Neutrophil (primary cell): ENCODE results near the gene PDLIM7.

Experiments
- H3K27ac ChIP-seq: fragments of 200-600 bp; sonication (generic); 2 replicates; pipeline ENCODE4 v1.5.1; 2016; ENCODE audit warnings: mild to moderate bottlenecking, moderate library complexity
- H3K27me3 ChIP-seq: fragments of 200-600 bp; sonication (generic); 2 replicates; pipeline ENCODE4 v1.6.0; 2016; ENCODE audit warnings: mild to moderate bottlenecking
- H3K36me3 ChIP-seq: fragments of 200-600 bp; sonication (generic); 2 replicates; pipeline ENCODE4 v1.5.1; 2017
- H3K4me1 ChIP-seq, 2 experiments: fragments of 200-600 bp in 1 of 2; sonication (generic) in 1 of 2; 1 replicate in 1 of 2; 2 replicates in 1 of 2; pipeline versions ENCODE4 v1.5.1 to v1.6.1; 2013 to 2016; ENCODE audit warnings: low read depth in 1 of 2, low read length in 1 of 2, mild to moderate bottlenecking in 1 of 2, moderate library complexity in 1 of 2; ENCODE audit not compliant: control insufficient read depth in 1 of 2, insufficient read depth in 1 of 2
- H3K4me3 ChIP-seq, 2 experiments: fragments of 200-600 bp in 1 of 2; sonication (generic) in 1 of 2; 1 replicate in 1 of 2; 2 replicates in 1 of 2; pipeline ENCODE4 v1.5.1; 2013 to 2016; ENCODE audit warnings: low read depth in 1 of 2, low read length in 1 of 2, mild to moderate bottlenecking in 1 of 2, moderate library complexity in 1 of 2
- H3K9me3 ChIP-seq: fragments of 200-600 bp; sonication (generic); 2 replicates; pipeline ENCODE4 v1.5.1; 2016
- TF ChIP-seq, protein P1 (sequence below): fragments of 200-600 bp; sonication (generic); IDR thresholded peaks from 2 replicates; pipeline ENCODE4 v1.5.1; 2016; ENCODE audit warnings: antibody characterized with exemption

PDLIM7 gene

DNA sequence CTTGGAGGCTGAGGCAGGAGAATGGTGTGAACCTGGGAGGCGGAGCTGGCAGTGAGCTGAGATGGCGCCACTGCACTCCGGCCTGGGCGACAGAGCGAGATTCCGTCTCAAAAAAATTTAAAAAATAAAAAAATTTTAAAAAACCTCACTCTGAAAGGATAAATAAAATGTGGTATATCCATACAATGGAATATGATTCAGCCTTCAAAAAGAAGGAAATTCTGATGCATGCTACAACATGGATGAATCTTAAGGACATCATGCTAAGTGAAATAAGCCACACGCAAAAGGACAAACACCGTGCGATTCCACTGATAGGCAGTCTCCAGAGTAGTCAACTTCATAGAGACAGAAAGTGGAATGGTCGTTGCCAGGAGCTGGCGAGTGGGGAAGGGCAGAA, 32.4 kb downstream of the PDLIM7 start:
- no peaks in the 10 kb centered on the region for H3K9me3 ChIP-seq
- no peak overlapping the region for H3K4me3 ChIP-seq
- no peak overlapping the region for H3K27ac ChIP-seq
- peaks cover 8% of the 10 kb centered on the region for H3K27me3 ChIP-seq
- H3K4me1 ChIP-seq: peaks cover 35 to 37% of the 10 kb centered on the region in 2 experiments
- TF ChIP-seq, protein P1, sequence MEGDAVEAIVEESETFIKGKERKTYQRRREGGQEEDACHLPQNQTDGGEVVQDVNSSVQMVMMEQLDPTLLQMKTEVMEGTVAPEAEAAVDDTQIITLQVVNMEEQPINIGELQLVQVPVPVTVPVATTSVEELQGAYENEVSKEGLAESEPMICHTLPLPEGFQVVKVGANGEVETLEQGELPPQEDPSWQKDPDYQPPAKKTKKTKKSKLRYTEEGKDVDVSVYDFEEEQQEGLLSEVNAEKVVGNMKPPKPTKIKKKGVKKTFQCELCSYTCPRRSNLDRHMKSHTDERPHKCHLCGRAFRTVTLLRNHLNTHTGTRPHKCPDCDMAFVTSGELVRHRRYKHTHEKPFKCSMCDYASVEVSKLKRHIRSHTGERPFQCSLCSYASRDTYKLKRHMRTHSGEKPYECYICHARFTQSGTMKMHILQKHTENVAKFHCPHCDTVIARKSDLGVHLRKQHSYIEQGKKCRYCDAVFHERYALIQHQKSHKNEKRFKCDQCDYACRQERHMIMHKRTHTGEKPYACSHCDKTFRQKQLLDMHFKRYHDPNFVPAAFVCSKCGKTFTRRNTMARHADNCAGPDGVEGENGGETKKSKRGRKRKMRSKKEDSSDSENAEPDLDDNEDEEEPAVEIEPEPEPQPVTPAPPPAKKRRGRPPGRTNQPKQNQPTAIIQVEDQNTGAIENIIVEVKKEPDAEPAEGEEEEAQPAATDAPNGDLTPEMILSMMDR: no peak
- H3K36me3 ChIP-seq: peaks cover 5% of the 10 kb centered on the region

DNA sequence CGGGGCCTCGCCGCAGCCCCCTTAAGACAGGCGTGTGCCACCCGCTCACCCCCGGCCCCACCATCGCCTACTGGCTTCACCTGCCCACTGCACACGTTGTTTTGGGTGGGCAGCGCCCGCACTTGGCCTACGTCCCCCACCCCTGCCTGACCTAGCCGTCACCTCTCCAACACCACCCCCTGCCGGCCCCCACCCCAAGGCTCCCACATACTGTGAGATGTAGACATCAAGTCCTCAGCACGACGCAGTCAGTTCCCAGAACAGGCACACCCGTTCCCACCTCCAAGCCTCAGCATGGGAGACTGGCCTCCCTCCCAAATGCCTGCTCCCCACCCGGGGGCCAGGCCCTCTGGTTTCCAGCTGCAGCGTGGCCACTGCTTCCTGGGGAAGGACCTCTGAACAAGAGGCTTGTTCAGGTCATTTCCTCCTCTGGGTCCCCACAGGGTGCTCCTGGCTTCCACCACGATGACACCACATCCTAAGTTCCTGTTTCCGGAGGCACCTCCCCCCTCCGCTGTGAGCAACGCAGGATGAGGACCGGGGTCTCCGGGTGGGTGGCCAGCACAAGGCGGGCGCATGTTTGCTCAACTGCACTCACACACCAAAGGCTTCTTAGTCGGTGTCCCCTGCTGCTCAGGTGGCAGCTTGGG, 35.3 kb downstream of the PDLIM7 start:
- peaks cover 47 to 49% of the 10 kb centered on the region in 2 experiments for H3K4me1 ChIP-seq
- H3K9me3 ChIP-seq: no peaks in the 10 kb centered on the region
- TF ChIP-seq, protein P1: peak; percentile 50
- no peaks in the 10 kb centered on the region for H3K27me3 ChIP-seq
- peak overlapping the region; percentile 42 to 52 for H3K4me3 ChIP-seq
- H3K36me3 ChIP-seq: peaks cover 34% of the 10 kb centered on the region
- peak overlapping the region; percentile 94 for H3K27ac ChIP-seq

- TF ChIP-seq, protein P1: no peak
Observed at GRCh38 chr5:177459819-177460628, 37.4 kb downstream of the PDLIM7 start.

GRCh38 chr5:177459357-177459756, 38.0 kb downstream of the PDLIM7 start:
- Histone ChIP-seq H3K27ac (no peak overlapping the region), H3K9me3 (no peaks in the 10 kb centered on the region), H3K4me1 (peaks cover 66 to 74% of the 10 kb centered on the region in 2 experiments), H3K36me3 (peaks cover 37% of the 10 kb centered on the region), H3K27me3 (no peaks in the 10 kb centered on the region), H3K4me3 (no peak overlapping the region)
- TF ChIP-seq, protein P1: no peak

More at GRCh38 chr5:177459819-177460628, 37.4 kb downstream of the PDLIM7 start:
- Histone ChIP-seq H3K4me1 (peaks cover 63 to 68% of the 10 kb centered on the region in 2 experiments), H3K4me3 (no peak overlapping the region), H3K9me3 (no peaks in the 10 kb centered on the region), H3K36me3 (peaks cover 37% of the 10 kb centered on the region), H3K27ac (no peak overlapping the region), H3K27me3 (no peaks in the 10 kb centered on the region)

- no peak overlapping the region for H3K4me3 ChIP-seq
- TF ChIP-seq, protein P1: no peak
- H3K9me3 ChIP-seq: no peaks in the 10 kb centered on the region
- H3K4me1 ChIP-seq: peaks cover 70 to 78% of the 10 kb centered on the region in 2 experiments
- no peaks in the 10 kb centered on the region for H3K27me3 ChIP-seq
- no peak overlapping the region for H3K27ac ChIP-seq
- peaks cover 37% of the 10 kb centered on the region for H3K36me3 ChIP-seq
Observed at GRCh38 chr5:177458912-177459350, 38.5 kb downstream of the PDLIM7 start.
